Body of pancreas (tissue), 4 donors: ENCODE measurements around the gene HDAC3. TPM values are rescaled to one million over a fixed set of nuclear protein-coding genes. Genes with fewer than 3 reads are reported as not detected.

Experiments used
- ATAC-seq: fragments of 150-250 bp; one replicate; pipeline ENCODE4 v1.9.1; 2016
- DNase-seq, 4 donors: peaks; one replicate each; pipeline ENCODE4 v3.0.0-alpha.2; 2019
- H3K27ac ChIP-seq, 4 donors: fragments of 200-600 bp; sonication (generic); 1 replicate in 3 of 4; 2 replicates in 1 of 4; pipeline versions ENCODE4 v1.5.1 to v1.6.1; 2016 to 2019; ENCODE audit warnings: mild to moderate bottlenecking in 1 of 4, mixed read lengths in 1 of 4, moderate library complexity in 1 of 4
- H3K27me3 ChIP-seq, 2 donors: fragments of 200-600 bp; sonication (generic); one replicate each; pipeline ENCODE4 v1.6.0; 2016; ENCODE audit warnings: mild to moderate bottlenecking in 1 of 2
- H3K36me3 ChIP-seq, 2 donors: fragments of 200-600 bp; sonication (generic); replicated peaks in 1 of 2; 2 replicates each; pipeline ENCODE4 v1.5.1; 2016; ENCODE audit warnings: low read depth in 2 of 2; ENCODE audit not compliant: insufficient read depth in 1 of 2
- H3K4me1 ChIP-seq: fragments of 200-600 bp; sonication (generic); one replicate; pipeline ENCODE4 v1.6.0; 2016
- H3K4me3 ChIP-seq, 2 donors: fragments of 200-600 bp; sonication (generic); 1 replicate in 1 of 2; 2 replicates in 1 of 2; pipeline ENCODE4 v1.5.1; 2016 to 2019
- H3K9me3 ChIP-seq, 3 donors: fragments of 200-600 bp; sonication (generic); 1 replicate in 2 of 3; 2 replicates in 1 of 3; pipeline ENCODE4 v1.5.1; 2016
- CTCF ChIP-seq, 7 experiments: fragments of 450-650 bp in 4 of 7; fragments of 200-600 bp in 3 of 7; sonication (generic) in 3 of 7; IDR thresholded peaks; one replicate each; pipeline ENCODE4 v1.5.1; 2016 to 2019; ENCODE audit warnings: antibody characterized with exemption in 7 of 7
- POLR2A ChIP-seq, 3 donors: fragments of 450-650 bp; IDR thresholded peaks; one replicate each; pipeline ENCODE4 v1.6.1; 2016; ENCODE audit warnings: antibody characterized with exemption in 3 of 3, mild to moderate bottlenecking in 2 of 3
- WGBS, 2 donors: methylation state at CpG; one replicate each; pipeline ENCODE4 v1.1.5; 2017; 5-methylcytosine and 5-hydroxymethylcytosine counted together
- intact Hi-C: fragments of 100-400 bp; cut with DNase I; formaldehyde crosslinking; loops from one replicate; pipeline ENCODE4 v1.15.1; 2023
- total RNA-seq, 2 donors: library from RNA; depleted of rRNA; stranded (reverse); fragments of >200 nt; gene quantifications; one replicate each; pipeline ENCODE4 v1.1.0, GENCODE V29; 2016

HDAC3 gene
- total RNA-seq, 2 donors from 2014 or later = 42.8 to 63.8 TPM

- peak; percentile 76 to 97 (median 83) for TF ChIP-seq POLR2A (IDR thresholded peaks at IDR 0.05)
- TF ChIP-seq CTCF (IDR thresholded peaks at IDR 0.05) = peak; percentile 97 to 100 (median 99)
- ATAC-seq (peak; percentile 94), DNase-seq (peak; percentile 99)
- Histone ChIP-seq H3K4me3 (peak within 1 kb of the TSS; percentile 60 to 94), H3K4me1 (peaks cover 31% of the 10 kb centered on the region), H3K27ac (peak within 1 kb of the TSS; percentile 98 to 100 (median 98)), H3K9me3 (no peaks in the 10 kb centered on the region), H3K27me3 (no peaks in the 10 kb centered on the region), H3K36me3 (peaks cover 0 to 1% of the 10 kb centered on the region in 2 donors)
- 2 to 13% methylated on average over 4 to 70 of the region's 70 CpGs for WGBS, 2 donors
- intact Hi-C loops = no loop called here
Observed at GRCh38 chr5:141618804-141619554, 17.7 kb downstream of the HDAC3 start, which contains the start of gene DIAPH1. TSS of gene DIAPH1 (minus strand) at chr5:141619000. CDS start at chr5:141618914, 86 bp downstream.

- DNase-seq (peak; percentile 90 to 93 (median 90)), ATAC-seq (peak; percentile 81)
- Histone ChIP-seq H3K4me3 (peak overlapping the region; percentile 60 to 94), H3K4me1 (peaks cover 38% of the 10 kb centered on the region), H3K9me3 (no peaks in the 10 kb centered on the region), H3K27ac (peak overlapping the region; percentile 98 to 100 (median 98)), H3K36me3 (peaks cover 0 to 1% of the 10 kb centered on the region in 2 donors), H3K27me3 (no peaks in the 10 kb centered on the region)
- 0 to 1% methylated on average over 32 to 34 of the region's 36 CpGs for whole genome bisulfite sequencing, 2 donors
- intact Hi-C loops = no loop called here
- peak in 2 of 3 donors; percentile 36 to 42 for TF ChIP-seq POLR2A (IDR thresholded peaks at IDR 0.05)
- TF ChIP-seq CTCF (IDR thresholded peaks at IDR 0.05) = no peak
Observed at GRCh38 chr5:141618030-141618803, 18.4 kb downstream of the HDAC3 start.

GRCh38 chr5:141617682-141618029 is 19.0 kb downstream of the HDAC3 start:
- intact Hi-C loops = no loop called here
- 1 to 3% methylated on average over 9 of the region's 9 CpGs for WGBS, 2 donors
- H3K4me1 ChIP-seq = peaks cover 44% of the 10 kb centered on the region

GRCh38 chr5:141617128-141617527 is 19.5 kb downstream of the HDAC3 start:
- H3K4me1 ChIP-seq = peaks cover 45% of the 10 kb centered on the region
- intact Hi-C loops = no loop called here
- 20 to 22% methylated on average over 2 of the region's 2 CpGs for WGBS, 2 donors

More at GRCh38 chr5:141617682-141618029, 19.0 kb downstream of the HDAC3 start:
- Histone ChIP-seq H3K27me3 (no peaks in the 10 kb centered on the region), H3K9me3 (no peaks in the 10 kb centered on the region), H3K27ac (peak overlapping the region; percentile 98 to 100 (median 98)), H3K4me3 (peak overlapping the region in 1 of 2 donors; percentile 60), H3K36me3 (peaks cover 0 to 1% of the 10 kb centered on the region in 2 donors)
- TF ChIP-seq CTCF (IDR thresholded peaks at IDR 0.05) = no peak
- ATAC-seq (no peak), DNase-seq (no peak)

More at GRCh38 chr5:141617128-141617527, 19.5 kb downstream of the HDAC3 start:
- H3K9me3 ChIP-seq = no peaks in the 10 kb centered on the region
- no peak for ATAC-seq
- peak overlapping the region; percentile 98 to 100 (median 98) for H3K27ac ChIP-seq
- H3K36me3 ChIP-seq = no peaks in the 10 kb centered on the region
- TF ChIP-seq CTCF (IDR thresholded peaks at IDR 0.05) = no peak
- no peak for TF ChIP-seq POLR2A (IDR thresholded peaks at IDR 0.05)
- no peak for DNase-seq
- no peaks in the 10 kb centered on the region for H3K27me3 ChIP-seq
- H3K4me3 ChIP-seq = no peak overlapping the region
